Measurements from ENCODE around the gene CNTNAP5. TPM values are rescaled to one million over a fixed set of nuclear protein-coding genes. Genes with fewer than 3 reads are reported as not detected.

The CNTNAP5 gene
- total and polyA plus RNA-seq, 9 of the 15 experiments (the other 6 are each of a cell fraction or from before 2014, with no cell fraction given) = not detected

DNA sequence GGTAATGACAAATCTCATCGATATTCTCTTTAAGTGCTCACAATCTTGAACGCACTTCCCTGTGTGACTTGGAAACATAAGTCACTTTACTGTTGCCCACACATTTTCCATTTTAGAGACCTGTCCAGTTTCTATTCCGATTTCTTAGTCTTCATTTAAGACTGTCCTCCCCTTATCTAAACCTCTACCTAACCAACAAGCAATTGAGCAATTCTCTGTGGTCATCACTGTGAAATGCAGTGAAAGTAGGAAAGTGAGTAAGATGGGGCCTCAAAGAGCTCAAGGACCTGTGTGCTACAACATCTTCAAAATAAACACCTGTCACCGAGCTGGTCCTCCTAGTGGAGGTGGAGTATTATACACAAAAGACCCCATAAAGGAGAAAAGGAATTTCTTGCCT, 184.4 kb downstream of the CNTNAP5 start:
- ATAC-seq (no peak), FAIRE-seq (no peak), DNase-seq (ENCODE audit: extremely low read depth in 1 of 4, low spot score in 3 of 4) (no peak)
- intact Hi-C loops (cut with micrococcal nuclease) = no loop called here
- H3K4me1 ChIP-seq (replicated peaks in 1 of 2; ENCODE audit: control insufficient read depth in 2 of 2, insufficient read depth in 2 of 2, low read length in 2 of 2) = no peaks in the 10 kb centered on the region
- no peak overlapping the region for H3K4me3 ChIP-seq
- CTCF ChIA-PET (ENCODE audit: low intra/inter-chr PET ratio) = no interaction called here
- BruUV-seq (replicated peaks) = no TSS peak
- in situ Hi-C loops (cut with MboI) = no loop called here
- no peaks in the 10 kb centered on the region for H3K9me1 ChIP-seq (ENCODE audit: control insufficient read depth, insufficient read depth, low read length)
- no peaks in the 10 kb centered on the region for H4K20me1 ChIP-seq (replicated peaks; ENCODE audit: control insufficient read depth, insufficient read depth, low read length)
- no peaks in the 10 kb centered on the region for H3K79me2 ChIP-seq (ENCODE audit: control insufficient read depth, insufficient read depth, low read length)
- WGBS (ENCODE audit: insufficient coverage, low coverage, missing lambda C conversion rate) = 0% methylated on average over 4 of the region's 4 CpGs
- no peaks in the 10 kb centered on the region for H3K36me3 ChIP-seq (ENCODE audit: control insufficient read depth, insufficient read depth, low read length)
- no peak overlapping the region for H2AFZ ChIP-seq (ENCODE audit: low read depth, low read length)
- no peaks in the 10 kb centered on the region for H3K9me3 ChIP-seq (replicated peaks; ENCODE audit: control insufficient read depth, insufficient read depth, low read depth, low read length)
- H3K9ac ChIP-seq (ENCODE audit: insufficient read depth in 1 of 2, low read depth in 2 of 2, low read length in 2 of 2) = no peak overlapping the region
- H3K4me2 ChIP-seq (ENCODE audit: insufficient read depth, low read length) = no peak overlapping the region
- H3K27me3 ChIP-seq (ENCODE audit: control insufficient read depth in 2 of 2, insufficient read depth in 2 of 2, low read length in 2 of 2) = no peaks in the 10 kb centered on the region
- no peak overlapping the region for H3K27ac ChIP-seq (ENCODE audit: extremely low read depth, low read depth, low read length)
- POLR2A ChIA-PET = no interaction called here
- TF ChIP-seq CHCHD3 (CRISPR knock-in tag; IDR thresholded peaks at IDR 0.05) = no peak
- no peak for TF ChIP-seq FUS (optimal IDR thresholded peaks at IDR 0.05; ENCODE audit: low read depth, low read length)
- TF ChIP-seq RBBP5 (IDR thresholded peaks at IDR 0.05; ENCODE audit: borderline replicate concordance, insufficient read depth, low read length, poor library complexity, severe bottlenecking) = no peak
- TF ChIP-seq, protein P1, sequence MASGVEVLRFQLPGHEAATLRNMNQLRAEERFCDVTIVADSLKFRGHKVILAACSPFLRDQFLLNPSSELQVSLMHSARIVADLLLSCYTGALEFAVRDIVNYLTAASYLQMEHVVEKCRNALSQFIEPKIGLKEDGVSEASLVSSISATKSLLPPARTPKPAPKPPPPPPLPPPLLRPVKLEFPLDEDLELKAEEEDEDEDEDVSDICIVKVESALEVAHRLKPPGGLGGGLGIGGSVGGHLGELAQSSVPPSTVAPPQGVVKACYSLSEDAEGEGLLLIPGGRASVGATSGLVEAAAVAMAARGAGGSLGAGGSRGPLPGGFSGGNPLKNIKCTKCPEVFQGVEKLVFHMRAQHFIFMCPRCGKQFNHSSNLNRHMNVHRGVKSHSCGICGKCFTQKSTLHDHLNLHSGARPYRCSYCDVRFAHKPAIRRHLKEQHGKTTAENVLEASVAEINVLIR (CRISPR knock-in tag; IDR thresholded peaks at IDR 0.05) = no peak
- TF ChIP-seq TAF15 (IDR thresholded peaks at IDR 0.05; ENCODE audit: low read depth, low read length) = no peak
- TF ChIP-seq BRCA1 (IDR thresholded peaks at IDR 0.05) = no peak
- no peak for TF ChIP-seq BRCA1 (CRISPR knock-in tag; IDR thresholded peaks at IDR 0.05)
- TF ChIP-seq, protein P2, sequence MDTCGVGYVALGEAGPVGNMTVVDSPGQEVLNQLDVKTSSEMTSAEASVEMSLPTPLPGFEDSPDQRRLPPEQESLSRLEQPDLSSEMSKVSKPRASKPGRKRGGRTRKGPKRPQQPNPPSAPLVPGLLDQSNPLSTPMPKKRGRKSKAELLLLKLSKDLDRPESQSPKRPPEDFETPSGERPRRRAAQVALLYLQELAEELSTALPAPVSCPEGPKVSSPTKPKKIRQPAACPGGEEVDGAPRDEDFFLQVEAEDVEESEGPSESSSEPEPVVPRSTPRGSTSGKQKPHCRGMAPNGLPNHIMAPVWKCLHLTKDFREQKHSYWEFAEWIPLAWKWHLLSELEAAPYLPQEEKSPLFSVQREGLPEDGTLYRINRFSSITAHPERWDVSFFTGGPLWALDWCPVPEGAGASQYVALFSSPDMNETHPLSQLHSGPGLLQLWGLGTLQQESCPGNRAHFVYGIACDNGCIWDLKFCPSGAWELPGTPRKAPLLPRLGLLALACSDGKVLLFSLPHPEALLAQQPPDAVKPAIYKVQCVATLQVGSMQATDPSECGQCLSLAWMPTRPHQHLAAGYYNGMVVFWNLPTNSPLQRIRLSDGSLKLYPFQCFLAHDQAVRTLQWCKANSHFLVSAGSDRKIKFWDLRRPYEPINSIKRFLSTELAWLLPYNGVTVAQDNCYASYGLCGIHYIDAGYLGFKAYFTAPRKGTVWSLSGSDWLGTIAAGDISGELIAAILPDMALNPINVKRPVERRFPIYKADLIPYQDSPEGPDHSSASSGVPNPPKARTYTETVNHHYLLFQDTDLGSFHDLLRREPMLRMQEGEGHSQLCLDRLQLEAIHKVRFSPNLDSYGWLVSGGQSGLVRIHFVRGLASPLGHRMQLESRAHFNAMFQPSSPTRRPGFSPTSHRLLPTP (IDR thresholded peaks at IDR 0.05; ENCODE audit: borderline replicate concordance, extremely low read depth, insufficient read length) = no peak
- TF ChIP-seq, protein P3, sequence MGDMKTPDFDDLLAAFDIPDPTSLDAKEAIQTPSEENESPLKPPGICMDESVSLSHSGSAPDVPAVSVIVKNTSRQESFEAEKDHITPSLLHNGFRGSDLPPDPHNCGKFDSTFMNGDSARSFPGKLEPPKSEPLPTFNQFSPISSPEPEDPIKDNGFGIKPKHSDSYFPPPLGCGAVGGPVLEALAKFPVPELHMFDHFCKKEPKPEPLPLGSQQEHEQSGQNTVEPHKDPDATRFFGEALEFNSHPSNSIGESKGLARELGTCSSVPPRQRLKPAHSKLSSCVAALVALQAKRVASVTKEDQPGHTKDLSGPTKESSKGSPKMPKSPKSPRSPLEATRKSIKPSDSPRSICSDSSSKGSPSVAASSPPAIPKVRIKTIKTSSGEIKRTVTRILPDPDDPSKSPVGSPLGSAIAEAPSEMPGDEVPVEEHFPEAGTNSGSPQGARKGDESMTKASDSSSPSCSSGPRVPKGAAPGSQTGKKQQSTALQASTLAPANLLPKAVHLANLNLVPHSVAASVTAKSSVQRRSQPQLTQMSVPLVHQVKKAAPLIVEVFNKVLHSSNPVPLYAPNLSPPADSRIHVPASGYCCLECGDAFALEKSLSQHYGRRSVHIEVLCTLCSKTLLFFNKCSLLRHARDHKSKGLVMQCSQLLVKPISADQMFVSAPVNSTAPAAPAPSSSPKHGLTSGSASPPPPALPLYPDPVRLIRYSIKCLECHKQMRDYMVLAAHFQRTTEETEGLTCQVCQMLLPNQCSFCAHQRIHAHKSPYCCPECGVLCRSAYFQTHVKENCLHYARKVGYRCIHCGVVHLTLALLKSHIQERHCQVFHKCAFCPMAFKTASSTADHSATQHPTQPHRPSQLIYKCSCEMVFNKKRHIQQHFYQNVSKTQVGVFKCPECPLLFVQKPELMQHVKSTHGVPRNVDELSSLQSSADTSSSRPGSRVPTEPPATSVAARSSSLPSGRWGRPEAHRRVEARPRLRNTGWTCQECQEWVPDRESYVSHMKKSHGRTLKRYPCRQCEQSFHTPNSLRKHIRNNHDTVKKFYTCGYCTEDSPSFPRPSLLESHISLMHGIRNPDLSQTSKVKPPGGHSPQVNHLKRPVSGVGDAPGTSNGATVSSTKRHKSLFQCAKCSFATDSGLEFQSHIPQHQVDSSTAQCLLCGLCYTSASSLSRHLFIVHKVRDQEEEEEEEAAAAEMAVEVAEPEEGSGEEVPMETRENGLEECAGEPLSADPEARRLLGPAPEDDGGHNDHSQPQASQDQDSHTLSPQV (IDR thresholded peaks at IDR 0.05) = no peak

All from K562 (cell line).